ENCODE results near the gene FGGY. TPM values are rescaled to one million over a fixed set of nuclear protein-coding genes. Genes with fewer than 3 reads are reported as not detected.

Gene FGGY
- total and polyA plus RNA-seq, 4 donors = 16.0 to 67.0 (median 43.4) TPM

DNA sequence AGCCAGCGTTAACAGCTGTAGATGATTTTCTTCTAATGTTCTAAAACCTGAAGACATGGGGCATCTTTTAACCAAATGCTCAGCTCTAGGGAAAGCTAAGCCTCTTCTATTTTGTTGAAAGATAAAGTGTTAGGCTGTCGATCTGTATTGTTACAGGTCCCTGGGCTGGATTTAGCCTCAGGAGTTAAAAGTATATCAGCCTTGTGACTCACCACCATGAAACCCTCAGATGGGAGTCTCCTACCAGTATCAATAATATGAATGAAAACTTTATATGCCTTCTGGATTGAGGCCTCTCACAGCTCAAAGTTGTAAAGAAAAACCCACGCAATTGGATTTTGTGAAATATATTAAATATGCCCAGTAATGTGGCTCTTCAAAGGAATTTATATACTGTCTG is 231.6 kb downstream of the FGGY start:
- no peak for DNase-seq (ENCODE audit: low spot score)
- H3K4me3 ChIP-seq (ENCODE audit: low read depth in 1 of 3, low read length in 3 of 3) = no peak overlapping the region
- H3K27me3 ChIP-seq (ENCODE audit: control insufficient read depth in 4 of 4, insufficient read depth in 4 of 4, low read length in 3 of 4) = no peaks in the 10 kb centered on the region
- H3K9me3 ChIP-seq (ENCODE audit: control insufficient read depth in 4 of 4, low read length in 3 of 4) = no peaks in the 10 kb centered on the region
- H3K36me3 ChIP-seq (ENCODE audit: control insufficient read depth in 4 of 4, insufficient read depth in 3 of 4, low read depth in 1 of 4, low read length in 3 of 4) = peaks cover 2 to 5% (median 4%) of the 10 kb centered on the region in 4 donors
- H3K27ac ChIP-seq (ENCODE audit: low read depth in 1 of 2, low read length in 2 of 2) = no peak overlapping the region
- WGBS = 97% methylated on average over 3 of the region's 3 CpGs
- H3K4me1 ChIP-seq (ENCODE audit: control insufficient read depth in 4 of 4, insufficient read depth in 4 of 4, low read length in 3 of 4) = no peaks in the 10 kb centered on the region
- H3K9ac ChIP-seq (ENCODE audit: low read depth in 1 of 2, low read length in 2 of 2) = no peak overlapping the region
- TF ChIP-seq, protein P1, sequence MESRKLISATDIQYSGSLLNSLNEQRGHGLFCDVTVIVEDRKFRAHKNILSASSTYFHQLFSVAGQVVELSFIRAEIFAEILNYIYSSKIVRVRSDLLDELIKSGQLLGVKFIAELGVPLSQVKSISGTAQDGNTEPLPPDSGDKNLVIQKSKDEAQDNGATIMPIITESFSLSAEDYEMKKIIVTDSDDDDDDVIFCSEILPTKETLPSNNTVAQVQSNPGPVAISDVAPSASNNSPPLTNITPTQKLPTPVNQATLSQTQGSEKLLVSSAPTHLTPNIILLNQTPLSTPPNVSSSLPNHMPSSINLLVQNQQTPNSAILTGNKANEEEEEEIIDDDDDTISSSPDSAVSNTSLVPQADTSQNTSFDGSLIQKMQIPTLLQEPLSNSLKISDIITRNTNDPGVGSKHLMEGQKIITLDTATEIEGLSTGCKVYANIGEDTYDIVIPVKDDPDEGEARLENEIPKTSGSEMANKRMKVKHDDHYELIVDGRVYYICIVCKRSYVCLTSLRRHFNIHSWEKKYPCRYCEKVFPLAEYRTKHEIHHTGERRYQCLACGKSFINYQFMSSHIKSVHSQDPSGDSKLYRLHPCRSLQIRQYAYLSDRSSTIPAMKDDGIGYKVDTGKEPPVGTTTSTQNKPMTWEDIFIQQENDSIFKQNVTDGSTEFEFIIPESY (IDR thresholded peaks at IDR 0.05) = no peak
- TF ChIP-seq RXRA (IDR thresholded peaks at IDR 0.05) (no peak), CTCF (IDR thresholded peaks at IDR 0.05; ENCODE audit: low read depth, low read length, missing input control) (no peak), YY1 (IDR thresholded peaks at IDR 0.05) (no peak), TAF1 (conservative IDR thresholded peaks at IDR 0.05) (no peak), EGR1 (IDR thresholded peaks at IDR 0.05; ENCODE audit: low read depth in 2 of 2) (no peak)

- Histone ChIP-seq H3K9ac (ENCODE audit: low read depth in 1 of 2, low read length in 2 of 2) (no peak overlapping the region), H3K27me3 (ENCODE audit: control insufficient read depth in 4 of 4, insufficient read depth in 4 of 4, low read length in 3 of 4) (no peaks in the 10 kb centered on the region), H3K36me3 (ENCODE audit: control insufficient read depth in 4 of 4, insufficient read depth in 3 of 4, low read depth in 1 of 4, low read length in 3 of 4) (peaks cover 2 to 5% (median 3%) of the 10 kb centered on the region in 4 donors), H3K4me1 (ENCODE audit: control insufficient read depth in 4 of 4, insufficient read depth in 4 of 4, low read length in 3 of 4) (no peaks in the 10 kb centered on the region), H3K27ac (ENCODE audit: low read depth in 1 of 2, low read length in 2 of 2) (no peak overlapping the region), H3K9me3 (ENCODE audit: control insufficient read depth in 4 of 4, low read length in 3 of 4) (no peaks in the 10 kb centered on the region), H3K4me3 (ENCODE audit: low read depth in 1 of 3, low read length in 3 of 3) (no peak overlapping the region)
- 98% methylated on average over 2 of the region's 2 CpGs for WGBS
- DNase-seq (ENCODE audit: low spot score) = no peak
- TF ChIP-seq HNF4A (conservative IDR thresholded peaks at IDR 0.05) (no peak), CTCF (IDR thresholded peaks at IDR 0.05; ENCODE audit: low read depth, low read length, missing input control) (no peak), GABPA (IDR thresholded peaks at IDR 0.05 in 1 of 2, conservative IDR thresholded peaks at IDR 0.05 in 1 of 2) (no peak), REST (IDR thresholded peaks at IDR 0.05) (no peak), FOXA2 (IDR thresholded peaks at IDR 0.05) (no peak), TAF1 (conservative IDR thresholded peaks at IDR 0.05) (no peak), RAD21 (IDR thresholded peaks at IDR 0.05) (no peak), YY1 (IDR thresholded peaks at IDR 0.05) (no peak), EGR1 (IDR thresholded peaks at IDR 0.05; ENCODE audit: low read depth in 2 of 2) (no peak), JUND (IDR thresholded peaks at IDR 0.05) (no peak), HNF4G (IDR thresholded peaks at IDR 0.05) (no peak), FOXA1 (IDR thresholded peaks at IDR 0.05) (no peak), NR2F2 (IDR thresholded peaks at IDR 0.05) (no peak), SP1 (IDR thresholded peaks at IDR 0.05) (no peak), RXRA (IDR thresholded peaks at IDR 0.05) (no peak)
- TF ChIP-seq, protein P2, sequence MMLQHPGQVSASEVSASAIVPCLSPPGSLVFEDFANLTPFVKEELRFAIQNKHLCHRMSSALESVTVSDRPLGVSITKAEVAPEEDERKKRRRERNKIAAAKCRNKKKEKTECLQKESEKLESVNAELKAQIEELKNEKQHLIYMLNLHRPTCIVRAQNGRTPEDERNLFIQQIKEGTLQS (IDR thresholded peaks at IDR 0.05) = no peak
- TF ChIP-seq, protein P1 (IDR thresholded peaks at IDR 0.05) = no peak
- TF ChIP-seq, protein P3, sequence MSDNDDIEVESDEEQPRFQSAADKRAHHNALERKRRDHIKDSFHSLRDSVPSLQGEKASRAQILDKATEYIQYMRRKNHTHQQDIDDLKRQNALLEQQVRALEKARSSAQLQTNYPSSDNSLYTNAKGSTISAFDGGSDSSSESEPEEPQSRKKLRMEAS (IDR thresholded peaks at IDR 0.05) = no peak
Measured at GRCh38 chr1:59528900-59529299, 232.0 kb downstream of the FGGY start.

Data from liver (tissue), 9 donors.